ENCODE data around the gene PPP2R5B.

PPP2R5B gene

DNA sequence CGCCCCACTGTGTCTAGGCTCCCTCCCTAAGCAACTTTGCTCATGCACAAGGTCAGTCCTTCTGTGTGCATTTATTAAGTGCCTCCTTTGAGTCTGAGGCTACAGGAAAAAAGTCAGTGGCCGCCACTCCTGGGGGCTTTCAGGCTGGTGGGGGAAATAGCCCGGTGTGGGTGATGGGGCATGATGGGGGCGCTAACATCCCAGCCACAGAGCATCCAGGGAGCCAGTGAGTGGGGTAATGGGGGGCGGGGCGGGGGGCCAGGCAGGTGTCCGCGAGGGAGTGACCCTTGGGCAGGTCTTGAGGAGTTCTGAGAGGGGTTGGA is 36.1 kb upstream of the PPP2R5B start:
- no peak for DNase-seq

DNA sequence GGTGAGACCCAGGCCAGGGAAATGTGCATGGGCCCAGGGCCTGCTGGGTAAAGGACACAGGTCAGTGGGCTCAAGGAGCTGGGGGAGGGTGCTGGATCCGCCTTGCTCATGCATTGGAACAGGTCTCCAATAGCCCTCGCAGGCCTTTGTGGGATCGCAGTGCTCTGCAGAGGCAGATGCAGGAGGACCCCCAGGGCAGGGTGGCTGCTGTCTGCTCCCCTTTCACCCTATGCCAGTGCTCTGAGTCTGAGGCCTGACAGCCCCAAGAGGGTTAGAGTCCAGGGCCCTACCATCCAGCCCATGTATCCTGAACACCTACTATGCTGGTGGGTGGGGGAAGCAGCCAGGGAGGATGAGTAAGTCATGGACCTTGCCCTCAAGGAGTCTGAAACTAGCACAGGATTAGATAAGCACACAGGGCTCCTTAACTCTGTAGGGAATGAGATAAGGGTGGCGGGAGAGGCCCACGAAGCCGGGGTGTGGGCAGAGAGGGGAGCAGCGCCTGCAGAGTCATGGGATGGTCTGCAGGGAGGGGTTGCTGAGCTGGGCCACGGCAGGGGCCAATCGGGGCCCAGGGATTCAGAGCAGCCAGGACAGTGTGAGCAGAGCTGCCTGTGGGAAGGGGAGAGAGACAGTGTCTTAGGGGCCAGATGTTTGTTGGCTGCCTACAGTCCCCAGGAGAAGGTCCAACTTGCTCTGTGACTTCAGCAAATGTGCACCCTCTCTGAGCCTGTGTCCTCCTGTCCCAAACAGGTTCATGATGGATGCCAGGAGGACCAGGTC is 35.6 kb upstream of the PPP2R5B start:
- no peak for DNase-seq

DNA sequence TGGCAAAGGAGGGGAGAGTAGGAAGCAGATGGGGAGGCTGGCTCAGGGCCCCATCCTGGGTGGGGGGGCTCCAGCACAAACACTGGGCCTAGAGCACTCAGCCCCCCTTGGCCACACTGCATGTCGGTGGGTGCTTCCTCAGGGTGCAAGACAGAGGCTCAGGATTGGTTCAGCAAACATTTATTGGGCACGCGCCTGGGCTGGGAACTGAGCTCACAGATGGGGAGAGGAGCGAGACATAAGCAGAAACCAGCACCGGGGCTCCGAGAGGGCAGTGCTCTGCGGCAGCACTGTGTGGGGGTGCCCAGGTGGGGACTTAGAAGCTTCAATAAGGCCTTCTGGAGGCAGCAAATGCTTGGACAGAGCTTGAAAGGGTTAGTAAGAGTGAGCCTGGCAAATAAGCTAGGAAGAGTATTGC is 34.0 kb upstream of the PPP2R5B start:
- no peak for DNase-seq

DNA sequence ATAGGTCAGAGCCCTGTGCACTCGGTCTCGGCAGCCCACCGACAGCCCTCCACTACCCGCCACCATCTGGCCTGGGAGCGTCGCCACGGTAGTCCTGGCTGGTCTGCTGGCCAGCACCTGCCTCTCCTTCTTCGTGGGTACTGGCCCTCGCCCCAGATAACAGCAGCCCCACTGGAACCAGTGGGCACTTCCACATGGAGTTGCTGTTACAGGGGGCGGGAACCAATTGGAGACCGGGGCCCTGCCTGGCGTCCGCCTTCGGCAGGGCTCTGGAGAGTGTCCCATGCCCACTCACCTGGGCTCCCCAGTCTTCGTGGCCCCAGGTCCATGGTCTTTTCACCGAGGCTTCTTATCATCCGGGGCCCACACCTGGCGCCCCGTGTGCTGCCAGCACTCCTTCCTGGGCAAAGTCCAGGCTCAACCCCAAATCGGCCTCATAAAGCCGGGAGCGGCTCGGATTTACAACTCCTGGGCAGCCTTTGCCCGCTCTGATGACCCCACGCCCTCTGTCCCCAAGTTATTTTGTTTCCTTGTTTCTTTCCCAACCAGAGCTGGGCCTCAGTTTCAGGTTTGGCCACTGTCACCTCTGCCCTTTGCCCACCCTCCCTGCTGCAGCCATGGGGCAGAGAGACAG is 33.2 kb upstream of the PPP2R5B start:
- DNase-seq = no peak

DNA sequence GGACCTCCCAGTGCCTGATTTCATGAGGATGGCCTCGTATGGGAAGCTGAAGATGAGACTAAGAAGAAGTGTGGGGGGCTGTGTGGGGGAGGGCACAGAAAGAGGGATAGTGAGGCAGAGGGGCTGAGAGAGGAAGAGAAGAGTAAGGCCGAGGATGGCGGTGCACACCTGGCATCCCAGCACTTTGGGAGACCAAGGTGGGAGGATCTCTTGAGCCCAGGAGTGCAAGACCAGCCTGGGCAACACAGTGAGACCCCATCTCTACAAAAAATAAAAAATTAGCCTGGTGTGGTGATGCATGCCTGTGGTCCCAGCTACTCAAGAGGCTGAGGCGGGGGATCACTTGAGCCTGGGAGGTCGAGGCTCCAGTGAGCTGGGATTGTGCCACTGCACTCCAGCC is 32.6 kb upstream of the PPP2R5B start:
- DNase-seq = no peak

DNA sequence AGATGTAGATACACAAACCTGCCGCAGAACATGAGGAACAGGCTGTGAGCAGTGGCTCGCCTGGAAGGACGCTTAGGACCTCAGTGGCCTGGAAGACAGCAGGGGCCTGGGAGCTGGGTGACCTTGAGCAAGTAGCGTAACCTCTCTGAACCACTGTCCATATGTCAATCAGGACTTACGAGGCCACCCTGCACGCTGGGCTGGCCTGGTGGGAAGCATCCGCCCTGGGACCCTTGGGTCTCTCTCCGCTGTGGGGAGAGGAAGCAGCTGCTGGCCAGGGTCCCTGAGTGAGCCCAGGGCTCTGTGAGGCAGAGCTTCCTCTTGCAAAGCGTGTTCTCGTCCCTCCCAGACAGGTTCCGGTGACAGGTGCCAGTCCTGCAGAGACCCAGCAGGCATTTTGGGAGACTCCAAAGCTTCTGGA is 32.1 kb upstream of the PPP2R5B start:
- DNase-seq = no peak

DNA sequence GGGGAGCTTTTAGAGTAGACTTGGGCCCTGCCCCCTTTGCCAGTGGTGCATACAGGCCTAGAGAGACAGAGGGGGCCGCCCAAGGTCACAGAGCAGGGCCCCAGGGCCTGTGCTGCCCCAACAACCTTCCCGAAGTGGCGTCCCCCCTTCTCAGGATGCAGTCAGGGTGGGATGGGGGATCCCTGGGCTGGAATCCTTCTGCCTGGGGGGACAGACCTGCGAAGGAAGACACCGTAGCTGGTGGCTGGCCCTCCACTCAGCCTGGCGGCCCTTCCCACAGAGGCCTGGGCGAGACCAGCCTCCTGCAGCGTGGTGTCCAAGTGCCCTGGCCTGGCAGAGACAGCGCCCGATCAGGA is 31.7 kb upstream of the PPP2R5B start:
- no peak for DNase-seq

DNA sequence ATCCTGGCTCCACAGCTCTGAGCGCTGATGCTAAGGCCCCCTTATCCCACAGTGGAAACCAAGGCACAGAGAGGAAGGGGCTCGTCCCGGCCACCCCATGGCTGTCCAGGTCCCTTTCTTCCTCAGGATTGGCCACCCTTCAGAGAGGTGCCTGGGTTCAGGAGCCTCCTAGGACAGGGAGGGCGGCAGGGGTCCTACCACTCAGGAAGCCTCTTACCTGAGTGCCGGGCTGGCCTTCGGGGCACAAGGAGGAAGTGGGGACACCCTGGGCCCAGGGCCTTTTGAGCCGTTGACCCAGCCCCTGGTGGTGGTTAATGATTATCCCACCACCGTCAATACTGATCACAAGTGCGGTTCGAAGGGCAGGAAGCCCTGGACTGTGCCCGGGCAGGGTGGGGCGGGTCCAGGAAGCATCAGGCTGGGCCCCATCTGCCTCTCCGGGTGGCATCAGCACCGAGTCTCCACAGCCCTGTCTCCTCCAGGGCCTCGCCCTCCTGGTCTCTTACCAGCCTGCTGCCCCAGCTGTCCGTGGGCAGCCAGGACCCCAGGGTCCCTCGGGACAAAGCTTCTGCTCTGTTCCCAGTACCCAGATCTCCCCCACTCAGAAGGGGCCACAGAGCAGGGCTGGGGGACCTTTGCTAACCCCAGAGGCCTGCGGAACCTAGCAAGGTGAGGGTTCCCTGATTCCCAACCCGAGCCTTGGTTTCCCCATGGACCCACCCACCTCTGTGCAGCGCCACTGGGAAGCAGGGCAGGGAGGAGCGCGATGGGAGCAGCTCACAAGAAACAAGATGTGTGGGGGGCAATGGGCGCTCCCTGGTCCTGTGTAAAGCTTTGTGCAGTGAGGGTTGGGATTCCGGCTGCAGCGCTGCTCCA is 31.1 kb upstream of the PPP2R5B start:
- no peak for DNase-seq

DNA sequence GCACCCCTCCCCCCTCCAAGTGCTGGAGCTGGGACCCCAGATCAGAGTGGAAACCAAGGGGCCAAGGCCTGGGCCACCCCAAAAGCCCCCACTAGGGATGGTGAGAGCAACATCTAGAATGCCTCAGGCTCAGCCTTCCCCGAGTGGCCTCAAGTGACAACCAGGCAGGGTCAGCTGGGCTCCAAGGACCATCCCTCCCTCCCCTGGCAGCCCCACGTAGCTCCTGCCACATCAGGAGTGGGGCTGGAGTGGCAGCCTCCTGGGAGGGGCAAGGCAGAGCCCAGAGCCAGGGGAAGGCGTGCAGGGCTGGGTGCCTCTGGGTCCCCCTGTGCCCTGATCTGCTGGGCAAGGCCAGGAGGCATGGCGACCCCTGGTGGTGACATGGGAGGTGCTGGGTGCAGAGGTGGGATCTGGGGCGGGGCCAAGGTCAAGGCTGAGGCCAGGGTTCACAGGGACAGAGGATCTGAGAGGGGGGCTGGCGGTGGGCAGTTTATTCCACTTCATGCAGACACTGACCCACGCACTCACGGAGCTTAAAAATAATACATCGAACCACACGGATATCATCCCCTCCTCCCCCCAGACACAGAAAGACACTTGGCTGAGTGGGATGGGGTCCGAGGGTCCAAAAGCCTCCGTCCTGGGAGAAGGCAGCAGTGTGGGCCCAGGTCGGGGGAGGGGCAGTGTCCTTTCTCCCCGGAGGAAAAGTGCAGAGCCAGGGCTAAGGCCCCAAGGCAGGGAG is 30.2 kb upstream of the PPP2R5B start:
- DNase-seq = peak in 48 of 58 donors; percentile 2 to 77 (median 44)

DNA sequence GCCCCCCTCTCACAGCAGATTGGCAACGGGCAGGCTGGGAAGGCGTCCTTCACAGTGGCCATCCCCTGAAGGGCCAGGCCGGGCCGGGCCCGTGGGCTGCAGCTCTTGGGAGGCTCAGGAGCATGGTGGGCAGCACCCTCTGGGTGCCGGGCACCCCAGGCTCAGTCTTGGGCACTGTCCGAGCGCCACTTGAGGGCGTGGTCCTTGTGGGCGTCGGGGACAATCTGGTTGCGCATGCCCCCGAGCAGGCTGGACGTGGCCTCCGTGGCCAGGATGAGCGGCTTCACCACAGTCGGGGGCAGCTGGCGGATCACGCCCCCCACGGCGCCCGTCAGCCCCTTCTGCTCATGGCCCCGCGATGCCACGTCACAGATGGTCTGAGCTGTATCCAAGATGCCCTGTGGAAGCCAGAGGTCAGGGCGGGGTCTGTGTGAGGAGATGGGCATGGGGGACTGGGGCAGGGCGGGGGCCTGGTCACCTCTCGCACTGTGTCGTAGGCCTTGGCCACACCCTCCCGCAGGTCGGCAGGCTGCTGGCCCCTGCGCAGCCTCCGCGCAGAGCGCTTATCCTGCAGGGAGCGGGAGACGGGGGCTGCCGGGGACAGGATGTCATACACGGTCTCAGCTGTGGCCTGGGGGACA is 29.6 kb upstream of the PPP2R5B start:
- DNase-seq = no peak

DNA sequence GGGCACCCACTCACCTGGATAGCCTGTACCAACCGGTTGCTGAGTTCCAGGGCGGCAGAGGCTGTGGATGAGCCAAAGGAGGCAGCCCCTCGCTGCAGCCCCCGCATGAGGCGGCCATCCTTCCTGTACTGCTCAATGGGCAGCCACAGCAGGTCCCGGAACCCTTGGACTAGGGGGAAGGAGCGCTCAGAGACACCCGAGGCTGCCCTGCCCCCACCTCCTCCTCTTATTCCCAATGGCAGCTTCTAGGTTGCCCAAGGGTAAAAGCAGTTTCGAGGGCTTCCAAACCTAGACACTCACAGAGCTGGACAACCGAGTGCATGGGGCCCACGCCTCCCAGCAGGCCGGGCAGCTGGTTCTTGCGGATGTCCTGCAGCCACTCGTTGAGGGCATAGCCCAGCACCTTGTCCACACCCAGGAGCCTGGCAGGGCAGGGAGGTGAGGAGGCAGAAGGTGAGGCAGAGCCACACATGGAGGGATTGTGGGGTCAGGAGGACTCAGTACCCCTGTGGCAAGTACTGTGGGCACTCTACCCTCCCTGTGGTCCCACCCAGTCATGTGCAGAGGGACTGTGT is 28.0 kb upstream of the PPP2R5B start:
- DNase-seq = no peak

DNA sequence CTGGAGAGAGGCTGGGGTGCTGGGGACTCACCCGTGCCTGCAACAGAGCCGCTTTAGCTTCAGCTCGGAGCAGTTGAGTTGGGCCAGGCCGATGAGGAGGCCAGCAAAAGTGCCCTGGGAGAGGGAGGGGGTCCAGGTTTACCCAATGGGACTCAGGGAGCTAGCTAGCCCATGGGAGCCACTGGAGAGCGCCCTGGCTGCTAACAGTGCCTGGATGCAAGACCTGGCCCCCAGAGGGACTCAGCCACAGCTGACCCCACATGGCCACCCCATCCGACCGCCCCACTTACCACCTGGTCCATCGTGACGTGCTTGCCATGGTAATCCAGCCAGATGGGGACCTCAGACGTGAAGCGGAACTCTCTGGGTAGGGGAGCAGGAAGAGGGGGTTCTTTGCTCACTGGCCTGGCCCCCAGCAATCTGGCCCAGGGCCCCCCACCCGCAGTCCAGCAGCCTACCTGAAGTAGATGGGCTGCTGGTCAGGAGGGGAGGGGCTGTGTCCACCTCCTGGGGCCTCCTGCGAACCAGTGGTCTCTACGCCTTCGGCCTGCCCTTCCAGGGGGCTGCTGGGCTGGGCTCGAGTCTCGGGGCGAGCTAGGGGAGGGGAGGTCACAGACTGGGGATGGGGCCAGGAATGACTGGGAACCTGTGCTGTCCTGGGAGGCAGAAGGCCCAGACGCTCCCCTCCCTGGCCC is 27.0 kb upstream of the PPP2R5B start:
- no peak for DNase-seq

DNA sequence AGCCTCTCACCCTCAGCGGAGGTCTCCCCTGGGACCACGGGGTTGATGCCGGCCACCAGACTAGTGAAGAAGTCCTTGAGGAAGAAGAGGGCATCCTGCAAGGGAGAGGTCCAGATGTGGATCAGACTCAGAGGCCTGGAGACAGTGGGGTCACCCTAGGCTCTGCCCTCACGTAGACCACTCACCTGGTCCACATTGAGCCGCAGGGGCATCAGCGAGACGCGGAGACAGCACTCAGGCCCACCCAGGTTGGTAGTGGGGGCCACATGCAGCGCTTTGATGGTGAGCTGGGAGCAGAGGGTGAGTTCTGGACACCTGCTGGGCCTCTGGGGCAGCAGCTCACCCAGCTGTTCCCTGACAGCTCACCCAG is 26.4 kb upstream of the PPP2R5B start:
- DNase-seq = no peak

DNA sequence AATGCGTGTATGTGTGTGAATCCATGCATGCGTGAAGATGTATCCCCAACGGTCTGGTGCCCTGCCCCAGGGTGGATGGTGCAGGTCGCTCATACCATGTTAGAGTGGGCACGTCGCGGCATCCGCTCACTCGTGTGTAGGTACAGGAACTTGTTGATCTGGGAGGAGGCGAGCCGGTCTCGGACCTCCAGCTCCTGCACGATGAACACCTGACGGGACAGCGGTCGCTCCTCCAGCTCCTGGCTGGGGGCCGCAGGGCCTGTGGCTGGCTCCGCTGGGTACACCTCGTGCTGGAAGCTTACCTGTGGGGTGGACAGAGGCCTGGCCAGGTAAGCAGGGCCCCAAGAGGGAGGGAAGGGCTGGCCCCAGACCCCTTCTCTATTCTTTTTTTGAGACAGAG is 25.9 kb upstream of the PPP2R5B start:
- no peak for DNase-seq

DNA sequence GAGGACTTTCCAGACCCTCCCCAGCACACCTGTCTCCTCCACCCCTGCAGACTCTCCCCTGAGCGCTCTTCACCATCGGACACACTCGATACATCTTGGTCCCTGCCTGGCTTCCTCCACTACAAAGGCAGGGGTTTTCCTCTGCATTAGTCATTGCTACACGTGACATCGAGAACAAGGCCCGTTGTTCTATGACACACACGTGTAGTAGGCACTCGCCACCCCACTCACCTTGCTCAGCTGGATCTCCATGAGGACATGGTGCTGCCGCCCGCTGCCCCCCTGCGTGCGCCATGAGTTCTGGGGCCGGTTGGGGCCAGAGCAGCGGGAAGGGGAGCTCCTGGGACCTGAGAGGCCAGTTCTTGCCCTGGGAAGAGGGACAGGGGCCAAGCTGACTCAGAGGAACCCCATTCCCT is 24.2 kb upstream of the PPP2R5B start:
- DNase-seq = no peak

DNA sequence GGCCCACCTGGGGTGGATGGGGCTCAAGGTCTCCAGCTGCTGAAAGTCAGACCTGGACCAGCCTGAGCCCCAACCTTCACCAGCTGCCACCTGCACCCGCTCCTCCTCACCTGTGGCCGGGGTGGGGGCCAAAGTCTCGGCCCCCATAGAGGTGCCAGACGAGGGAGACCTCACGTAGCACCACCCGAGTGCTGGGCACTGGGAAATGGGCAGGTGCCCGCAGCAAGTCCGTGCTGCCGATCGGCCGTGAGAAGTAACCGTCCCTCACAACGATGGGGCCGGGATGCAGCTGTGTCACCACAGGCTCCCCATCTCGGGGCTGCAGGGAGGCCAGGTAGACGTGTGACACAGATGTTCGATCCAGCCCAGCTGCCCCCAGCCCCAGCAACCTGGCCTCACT is 23.7 kb upstream of the PPP2R5B start:
- DNase-seq = no peak

DNA sequence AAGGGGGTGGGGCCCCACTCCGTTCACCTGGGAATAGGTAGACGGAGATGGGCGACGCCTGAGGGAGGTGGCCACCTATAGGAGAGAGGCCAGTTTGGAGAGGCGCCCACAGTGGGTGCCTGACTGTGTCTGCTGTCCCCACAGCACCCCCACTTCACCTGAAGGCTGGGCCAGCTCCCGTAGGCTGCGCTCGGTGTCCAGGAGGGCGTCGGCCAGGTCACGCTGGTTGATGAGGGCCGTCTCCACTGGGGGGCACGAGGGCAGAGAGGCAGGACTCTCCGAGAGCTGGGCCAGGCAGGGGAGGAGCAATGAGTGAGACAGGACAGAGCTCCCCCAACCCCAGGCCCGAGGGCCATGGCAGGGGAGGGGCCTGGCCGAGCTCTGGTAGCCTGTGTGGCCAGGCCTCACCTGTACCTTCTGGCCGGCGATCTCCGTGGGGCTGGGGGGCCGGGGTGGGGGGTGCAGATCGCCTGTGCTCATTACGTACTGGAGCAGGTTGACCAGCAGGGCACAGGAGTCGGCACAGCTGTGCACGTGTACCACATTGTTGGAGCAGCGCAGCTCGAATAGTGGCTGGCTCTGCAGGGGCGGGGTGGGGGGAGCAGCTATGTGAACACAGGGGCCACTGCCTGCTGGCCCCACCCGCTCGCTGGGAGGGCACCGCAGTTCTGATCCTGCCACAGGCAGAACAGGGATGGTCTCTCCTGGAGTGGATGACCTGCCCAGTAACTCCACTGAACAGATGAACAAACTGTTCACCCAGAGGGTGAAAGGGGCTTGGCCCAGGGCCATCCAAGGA is 22.2 kb upstream of the PPP2R5B start:
- DNase-seq = no peak

DNA sequence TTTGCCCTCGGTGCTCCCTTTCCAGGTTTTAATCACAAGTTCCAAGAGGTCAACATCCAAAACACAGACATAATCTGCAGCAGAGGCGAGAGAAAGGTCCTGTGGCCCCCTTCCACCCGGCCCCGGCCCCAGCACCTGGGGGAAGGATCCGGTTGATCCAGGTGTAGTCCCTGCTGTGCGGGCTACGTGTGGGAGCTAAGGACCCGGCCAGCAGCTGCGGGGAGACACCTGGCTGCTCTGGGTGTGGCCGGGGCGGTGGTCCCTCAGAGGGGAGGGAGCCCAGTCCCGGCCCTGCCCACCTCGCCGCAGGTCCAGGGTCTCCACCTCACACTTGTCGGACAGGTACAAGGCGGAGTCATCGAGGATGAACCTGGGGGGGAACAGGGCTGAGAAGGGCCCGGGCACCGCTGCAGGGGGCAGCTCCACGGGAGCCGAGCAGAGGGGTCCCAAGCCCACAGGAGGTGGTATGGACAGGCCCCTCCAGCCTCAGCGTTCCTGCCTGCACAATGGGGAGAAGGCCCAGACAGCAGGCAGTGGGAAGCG is 21.1 kb upstream of the PPP2R5B start:
- DNase-seq = no peak
